GM12892 (cell line): Measurements from ENCODE around the gene HBEGF.

Experiments
- DNase-seq: peaks from one replicate; pipeline ENCODE4 v3.0.0; 2011; ENCODE audit not compliant: insufficient read length
- FAIRE-seq: peaks from 2 replicates; lab custom pipeline; 2011; peaks lifted over from hg19 to GRCh38; lab: Jason Lieb, UNC
- POLR2A ChIP-seq: IDR thresholded peaks from 2 replicates; pipeline ENCODE4 v1.6.1; 2011; ENCODE audit warnings: low read depth, low read length, control low read depth
- POLR2AphosphoS5 ChIP-seq: IDR thresholded peaks from 2 replicates; pipeline ENCODE4 v1.6.1; 2011; ENCODE audit warnings: low read depth, low read length, control low read depth
- TAF1 ChIP-seq: IDR thresholded peaks from 2 replicates; pipeline ENCODE4 v1.6.1; 2011; ENCODE audit warnings: low read depth, mild to moderate bottlenecking, control low read depth, low read length, borderline replicate concordance

The HBEGF gene

DNA sequence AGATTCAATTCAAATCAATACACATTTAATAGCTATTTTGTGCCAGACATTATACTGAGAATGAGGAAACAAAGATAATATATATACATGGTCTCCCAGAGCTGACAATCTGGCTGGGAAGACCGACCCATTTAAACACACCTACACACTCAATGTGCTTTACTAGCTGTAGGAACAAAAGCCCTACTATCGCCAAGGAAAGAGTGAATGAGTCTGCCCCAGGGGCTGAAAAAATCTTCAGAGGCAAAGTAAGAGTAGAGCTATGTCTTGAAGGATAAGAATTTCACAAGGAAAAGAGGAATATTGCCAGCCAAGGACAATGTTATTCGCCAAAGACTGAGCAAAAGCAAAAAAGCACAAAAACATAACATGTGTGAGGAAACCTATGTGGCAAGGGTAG is 50.1 kb downstream of the HBEGF start:
- TF ChIP-seq POLR2AphosphoS5 (no peak), TAF1 (no peak), POLR2A (no peak)
- DNase-seq: no peak
- FAIRE-seq: no peak

DNA sequence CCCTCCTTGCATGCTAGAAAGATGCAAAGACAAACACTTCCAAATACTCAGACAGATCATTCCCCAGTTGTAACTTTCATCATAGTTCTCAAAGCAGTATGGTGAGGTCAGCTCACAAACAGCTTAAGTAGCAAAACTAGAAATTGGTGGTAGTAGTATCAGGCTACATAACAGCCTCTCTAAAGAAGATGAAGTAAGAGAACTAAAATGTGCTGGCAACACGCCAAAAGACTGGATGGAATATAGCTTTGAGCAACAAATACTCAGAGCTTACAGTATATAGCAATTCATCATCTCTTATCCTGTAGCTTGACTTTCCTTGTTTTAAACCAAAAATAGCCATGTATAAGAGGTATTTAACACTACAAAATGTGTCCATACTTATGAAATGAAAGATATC is 51.0 kb downstream of the HBEGF start:
- TF ChIP-seq POLR2A (no peak), TAF1 (no peak)
- FAIRE-seq (no peak), DNase-seq (no peak)

DNA sequence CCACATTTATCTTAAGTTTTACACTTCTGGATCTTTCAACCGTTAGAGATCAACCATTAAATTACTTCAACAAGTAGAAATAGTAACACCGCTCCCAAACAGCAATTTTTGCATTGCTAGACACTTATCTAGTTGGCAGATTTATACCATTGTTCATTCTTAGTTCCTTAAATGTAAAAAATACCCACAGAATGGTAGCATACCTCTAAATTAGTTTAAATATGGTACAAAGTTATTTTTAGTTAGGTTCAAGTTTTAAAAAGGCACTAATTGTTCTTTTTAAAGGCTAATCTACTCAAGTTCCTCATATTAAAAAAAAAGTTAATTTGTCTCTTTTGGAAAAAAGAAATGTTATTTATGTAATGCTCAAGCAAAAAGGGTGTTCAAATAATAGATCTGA is 51.6 kb downstream of the HBEGF start:
- TF ChIP-seq TAF1 (no peak), POLR2A (no peak), POLR2AphosphoS5 (no peak)
- FAIRE-seq: no peak
- DNase-seq: no peak

DNA sequence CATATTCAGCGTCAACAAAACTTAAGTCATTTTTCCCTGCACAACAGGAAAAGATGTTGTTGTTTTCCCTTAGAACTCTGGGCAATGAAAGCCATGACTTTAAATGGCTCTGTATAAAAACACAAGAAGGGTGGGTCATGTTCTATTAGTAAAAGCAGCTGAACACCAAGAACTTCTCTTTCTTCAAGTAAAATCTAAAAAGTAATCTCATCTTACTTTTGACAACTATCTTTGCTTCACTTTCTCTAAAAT is 52.6 kb downstream of the HBEGF start:
- TF ChIP-seq TAF1: no peak
- TF ChIP-seq POLR2A: no peak
- TF ChIP-seq POLR2AphosphoS5: no peak

DNA sequence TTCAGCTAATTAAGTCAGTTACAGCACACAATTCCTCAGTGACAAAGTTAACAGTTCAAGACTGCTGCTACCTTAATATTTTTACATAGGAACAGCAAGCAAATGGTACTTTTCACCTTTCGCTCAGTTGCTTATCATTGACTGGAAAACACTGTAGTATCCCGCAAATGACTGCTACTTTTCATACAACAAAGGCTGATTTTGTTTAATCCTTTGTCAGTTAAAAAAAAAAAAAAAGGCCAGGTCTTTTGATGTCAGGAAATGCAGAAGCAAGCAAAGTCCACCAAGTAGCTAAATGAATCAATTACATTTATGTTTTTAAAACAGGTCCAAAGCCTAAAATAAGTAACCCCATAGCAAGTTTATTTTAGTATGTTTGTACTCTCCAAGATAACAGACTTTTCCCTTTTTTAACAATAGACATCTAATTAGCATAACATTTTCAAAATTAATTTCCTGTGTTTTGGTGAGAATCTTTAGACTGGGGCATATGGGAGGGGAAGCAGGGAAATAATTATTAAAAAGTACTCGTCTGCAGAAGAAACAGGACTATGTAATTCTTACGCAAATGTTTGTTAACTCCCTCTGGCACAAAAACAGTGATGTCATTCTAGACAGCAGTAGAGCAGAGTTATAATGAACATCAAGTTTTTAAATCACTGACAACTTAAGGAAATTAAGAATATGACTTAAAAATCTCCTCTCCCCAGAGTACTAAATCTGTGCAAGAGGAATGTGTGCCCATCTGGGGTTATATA is 53.1 kb downstream of the HBEGF start:
- no peak for TF ChIP-seq TAF1
- no peak for TF ChIP-seq POLR2AphosphoS5
- TF ChIP-seq POLR2A: no peak
- DNase-seq (no peak), FAIRE-seq (no peak)

More for the DNA sequence above, 52.6 kb downstream of the HBEGF start:
- FAIRE-seq (no peak), DNase-seq (no peak)

DNA sequence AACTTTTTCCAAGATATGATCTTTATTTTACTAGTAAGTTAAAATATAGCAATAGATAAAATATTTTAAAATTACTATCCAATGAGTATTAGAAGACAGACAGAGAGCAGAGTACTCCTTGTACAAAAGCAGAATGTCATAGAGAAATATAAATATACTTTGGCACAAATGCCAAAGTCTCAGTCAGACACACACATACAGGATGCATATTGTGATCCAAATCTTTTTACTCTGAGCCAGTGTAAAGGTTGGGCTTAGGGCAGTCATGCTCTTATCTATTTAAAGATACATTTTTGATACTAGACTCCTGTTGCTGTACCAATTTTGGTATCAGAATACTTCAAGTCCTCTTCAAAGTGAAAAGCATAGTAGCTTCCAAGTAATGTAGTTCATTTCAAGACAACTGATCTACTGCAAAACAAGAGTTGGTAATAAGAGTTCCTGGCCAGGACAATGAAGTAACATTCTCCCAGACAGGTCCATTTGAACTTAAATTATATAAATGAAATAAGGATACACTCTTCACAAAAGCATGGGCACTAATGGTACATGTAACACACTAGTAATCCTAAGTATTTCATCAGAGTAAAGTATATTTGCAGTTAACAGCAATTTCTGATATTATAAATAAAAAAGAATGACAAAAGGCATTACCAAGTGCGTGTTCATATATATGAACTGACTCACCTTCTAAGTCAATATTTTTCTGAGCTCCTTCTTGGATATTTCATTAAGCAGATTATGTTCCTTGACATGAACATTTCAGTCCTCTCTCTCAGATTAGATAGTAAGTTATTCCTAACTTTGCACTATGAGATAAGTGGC is 54.0 kb downstream of the HBEGF start:
- TF ChIP-seq POLR2AphosphoS5 (no peak), POLR2A (no peak), TAF1 (no peak)
- DNase-seq: no peak
- FAIRE-seq: no peak

DNA sequence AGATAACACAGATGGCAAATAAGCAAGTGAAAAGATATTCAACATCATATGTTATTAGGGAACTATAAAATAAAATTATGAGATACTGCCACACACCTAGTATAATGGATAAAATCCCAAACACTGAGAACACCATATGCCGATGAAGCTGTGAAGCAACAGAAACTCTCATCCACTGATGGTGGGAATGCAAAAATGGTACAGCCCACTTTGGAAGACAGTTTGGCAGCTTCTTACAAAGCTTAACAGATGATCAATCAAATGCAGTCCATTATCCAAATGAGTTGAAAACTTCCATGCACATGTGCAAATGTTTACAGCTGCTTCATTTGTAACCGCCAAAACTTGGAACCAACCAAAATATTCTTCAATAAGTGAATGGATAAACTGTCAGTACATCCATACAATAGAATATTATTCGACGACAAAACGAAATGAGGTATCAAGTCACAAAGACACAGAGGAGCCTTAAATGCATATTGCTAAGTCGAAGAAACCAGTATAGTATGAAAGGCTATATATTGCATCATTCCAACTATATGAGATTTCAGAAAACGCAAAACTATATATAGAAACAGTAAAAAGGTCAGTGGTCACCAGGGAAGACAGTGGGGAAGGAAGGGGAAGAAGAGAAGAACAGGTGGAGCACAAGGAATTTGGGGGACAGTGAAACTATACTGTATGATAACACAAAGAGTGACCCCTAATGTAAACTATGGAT is 58.4 kb downstream of the HBEGF start:
- DNase-seq (no peak), FAIRE-seq (no peak)
- no peak for TF ChIP-seq TAF1
- no peak for TF ChIP-seq POLR2AphosphoS5
- TF ChIP-seq POLR2A: no peak

DNA sequence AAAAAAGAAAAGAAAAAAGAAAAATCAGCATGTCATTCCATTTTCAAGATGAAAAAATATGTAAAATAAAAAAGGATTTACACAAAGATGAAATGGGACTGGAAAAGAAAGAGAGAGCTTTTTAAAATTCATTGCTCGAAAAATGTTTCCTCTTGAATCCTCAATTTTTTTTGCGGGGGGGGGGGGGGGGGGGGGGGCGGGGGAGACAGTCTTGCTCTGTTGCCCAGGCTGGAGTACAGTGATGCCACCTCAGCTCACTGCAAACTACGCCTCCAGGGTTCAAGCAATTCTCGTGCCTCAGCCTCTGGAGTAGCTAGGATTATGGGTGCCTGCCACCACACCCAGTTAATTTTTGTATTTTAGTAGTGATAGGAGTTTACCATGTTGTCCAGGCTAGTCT is 60.0 kb downstream of the HBEGF start:
- FAIRE-seq (no peak), DNase-seq (no peak)
- TF ChIP-seq POLR2A (no peak), POLR2AphosphoS5 (no peak), TAF1 (no peak)

DNA sequence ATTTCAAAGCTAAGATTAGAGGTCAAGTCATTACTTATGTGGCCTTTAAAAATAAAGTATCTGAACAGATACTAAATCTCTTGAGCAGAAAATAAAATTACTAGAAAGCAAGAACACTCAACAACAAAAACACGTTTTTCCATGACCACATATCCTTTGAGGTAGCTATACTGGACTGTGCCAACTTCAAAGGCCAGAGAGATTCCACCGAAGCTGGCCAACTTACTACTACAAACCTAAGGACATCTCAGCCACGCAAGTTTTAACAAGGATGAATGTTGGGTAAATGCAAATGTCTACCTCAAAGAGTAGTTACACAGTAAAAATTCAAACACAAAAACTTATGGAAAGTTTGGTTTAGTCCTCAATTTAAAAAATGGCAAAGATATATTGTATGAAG is 62.4 kb downstream of the HBEGF start:
- FAIRE-seq: no peak
- DNase-seq: no peak
- TF ChIP-seq POLR2A (no peak), POLR2AphosphoS5 (no peak), TAF1 (no peak)
